K562 (cell line): ENCODE data around the gene COL5A1. TPM values are rescaled to one million over a fixed set of nuclear protein-coding genes. Genes with fewer than 3 reads are reported as not detected.

ENCODE experiments used
- ATF3 ChIP-seq, 2 experiments: fragments of 450-650 bp in 1 of 2; sonication (generic) in 1 of 2; formaldehyde crosslinking in 1 of 2; IDR thresholded peaks in 1 of 2; conservative IDR thresholded peaks in 1 of 2; 2 replicates each; pipeline versions ENCODE4 v1.6.1 to v1.8.1; 2016 to 2023; ENCODE audit warnings: mild to moderate bottlenecking in 2 of 2, moderate library complexity in 2 of 2, inconsistent platforms in 1 of 2, missing genetic modification reagents in 1 of 2
- ATF4 ChIP-seq: fragments of 450-650 bp; formaldehyde crosslinking; IDR thresholded peaks from 2 replicates; pipeline ENCODE4 v1.4.0; 2022; ENCODE audit warnings: mild to moderate bottlenecking, moderate library complexity
- CCNT2 ChIP-seq: IDR thresholded peaks from 2 replicates; pipeline ENCODE4 v1.6.1; 2011; ENCODE audit warnings: borderline replicate concordance, low read depth, mild to moderate bottlenecking, moderate library complexity, mixed read lengths, low read length; ENCODE audit not compliant: insufficient read length; ENCODE audit errors: extremely low read depth
- DMBX1 ChIP-seq: fragments of 250-450 bp; sonication (Bioruptor Pico); IDR thresholded peaks from 2 replicates; pipeline ENCODE4 v1.8.0; 2022; ENCODE audit warnings: inconsistent platforms, mild to moderate bottlenecking, moderate library complexity, borderline replicate concordance
- GABPA ChIP-seq: fragments of 200-800 bp; sonication (Bioruptor generic); conservative IDR thresholded peaks from 2 replicates; pipeline ENCODE4 v1.6.1; 2016; ENCODE audit warnings: low read depth, missing genetic modification characterization, missing compliant biosample characterization
- HNRNPUL1 ChIP-seq: fragments of 200-400 bp; formaldehyde crosslinking; IDR thresholded peaks from 2 replicates; pipeline ENCODE4 v1.6.1; 2017; ENCODE audit warnings: low read length
- KAT7 ChIP-seq: sonication (generic); formaldehyde crosslinking; IDR thresholded peaks from 2 replicates; pipeline ENCODE4 v1.8.0; 2022; ENCODE audit warnings: missing genetic modification reagents, mild to moderate bottlenecking, borderline replicate concordance
- MAZ ChIP-seq, 2 experiments: fragments of 450-650 bp in 1 of 2; sonication (generic) in 1 of 2; formaldehyde crosslinking; IDR thresholded peaks in 1 of 2; conservative IDR thresholded peaks in 1 of 2; 2 replicates each; pipeline versions ENCODE4 v1.4.0 to v1.5.0; 2020; ENCODE audit warnings: mild to moderate bottlenecking in 1 of 2, missing genetic modification reagents in 1 of 2
- MCM3 ChIP-seq: fragments of 450-650 bp; IDR thresholded peaks from 2 replicates; pipeline ENCODE4 v1.6.1; 2016
- MYNN ChIP-seq, 2 experiments: sonication (generic); formaldehyde crosslinking in 1 of 2; IDR thresholded peaks; 2 replicates each; pipeline versions ENCODE4 v1.5.0 to v1.6.1; 2016 to 2020; ENCODE audit warnings: antibody characterized with exemption in 1 of 2, missing genetic modification reagents in 1 of 2
- NCOA6 ChIP-seq: fragments of 450-650 bp; IDR thresholded peaks from 2 replicates; pipeline ENCODE4 v1.6.1; 2017; ENCODE audit warnings: mild to moderate bottlenecking
- NFYB ChIP-seq: IDR thresholded peaks from 2 replicates; pipeline ENCODE4 v1.6.1; 2011; ENCODE audit warnings: mild to moderate bottlenecking, moderate library complexity; ENCODE audit not compliant: insufficient read length; ENCODE audit errors: extremely low read depth
- PHF8 ChIP-seq: fragments of 200-600 bp; sonication (generic); IDR thresholded peaks from 2 replicates; pipeline ENCODE4 v1.6.1; 2012; ENCODE audit warnings: mixed run types, mild to moderate bottlenecking, inconsistent platforms, low read length, moderate library complexity, borderline replicate concordance
- SMARCE1 ChIP-seq: fragments of 450-650 bp; IDR thresholded peaks from 2 replicates; pipeline ENCODE4 v1.7.1; 2016; ENCODE audit warnings: mild to moderate bottlenecking
- TFE3 ChIP-seq: fragments of 450-650 bp; formaldehyde crosslinking; IDR thresholded peaks from 2 replicates; pipeline ENCODE4 v1.4.0; 2020; ENCODE audit warnings: mild to moderate bottlenecking, mixed read lengths
- USF1 ChIP-seq: sonication (generic); formaldehyde crosslinking; IDR thresholded peaks from 2 replicates; pipeline ENCODE4 v1.9.0; 2022; ENCODE audit warnings: mild to moderate bottlenecking, missing genetic modification reagents
- ZKSCAN1 ChIP-seq: fragments of 150-350 bp; IDR thresholded peaks from 2 replicates; pipeline ENCODE4 v1.6.1; 2016; ENCODE audit warnings: low read depth, low read length
- ZNF133 ChIP-seq: fragments of 250-450 bp; sonication (Bioruptor Pico); IDR thresholded peaks from 2 replicates; pipeline ENCODE4 v1.4.0; 2020; ENCODE audit warnings: mild to moderate bottlenecking
- polyA plus RNA-seq, 8 experiments: library from polyadenylated mRNA; depleted of rRNA in 4 of 8; stranded (reverse) in 5 of 8; unstranded in 3 of 8; fragments of >200 nt; fragmentation: Nextera tagmentation in 2 of 8; fragmentation: Illumina TruSeq in 1 of 8; extraction: Ambion mirVana in 2 of 8; extraction: Trizol in 1 of 8; gene quantifications; 2 replicates each; pipeline versions ENCODE4 v1.2.1 to v1.2.3, GENCODE V29; 2011 to 2014; ENCODE audit warnings: inconsistent platforms in 1 of 8, missing spikeins in 1 of 8
- total RNA-seq, 7 experiments: library from RNA; depleted of rRNA in 6 of 7; stranded (reverse); fragments of >200 nt in 6 of 7; fragmentation: Illumina TruSeq in 2 of 7; extraction: Trizol in 2 of 7; gene quantifications; 2 replicates each; pipeline versions ENCODE4 v1.2.1 to v1.2.3, GENCODE V29; 2011 to 2021; ENCODE audit warnings: low replicate concordance in 1 of 7

The COL5A1 gene
- total and polyA plus RNA-seq, 9 of the 15 experiments (the other 6 are each of a cell fraction or from before 2014, with no cell fraction given) = under 0.01 to 0.13 (median 0.04) TPM; not detected in 6

- no peak for TF ChIP-seq ATF3 (IDR thresholded peaks at IDR 0.05)
- no peak for TF ChIP-seq ATF3 (CRISPR knock-in tag; conservative IDR thresholded peaks at IDR 0.05)
- TF ChIP-seq MYNN (IDR thresholded peaks at IDR 0.05) = no peak
- no peak for TF ChIP-seq MYNN (CRISPR knock-in tag; IDR thresholded peaks at IDR 0.05)
- TF ChIP-seq KAT7 (CRISPR knock-in tag) = no peak
- no peak for TF ChIP-seq DMBX1 (CRISPR knock-in tag)
- no peak for TF ChIP-seq MCM3
- no peak for TF ChIP-seq ZKSCAN1
- peak; percentile 92 for TF ChIP-seq TFE3 (CRISPR knock-in tag)
- TF ChIP-seq ZNF133 (CRISPR knock-in tag) = no peak
- no peak for TF ChIP-seq NCOA6
- no peak for TF ChIP-seq ATF4 (CRISPR knock-in tag)
- no peak for TF ChIP-seq MAZ (CRISPR knock-in tag; conservative IDR thresholded peaks at IDR 0.05 in 1 of 2, IDR thresholded peaks at IDR 0.05 in 1 of 2)
- TF ChIP-seq HNRNPUL1 = no peak
- TF ChIP-seq USF1 (CRISPR knock-in tag) = peak; percentile 58; the same call in 1 of the 2 replicates
- no peak for TF ChIP-seq CCNT2
- TF ChIP-seq GABPA = no peak
- TF ChIP-seq NFYB = peak; percentile 62
- TF ChIP-seq SMARCE1 = no peak
- TF ChIP-seq PHF8 = no peak
These were observed 3.4 kb downstream of the COL5A1 start (continued) for GRCh38 chr9:134644725-134645606.
